SJCRH30 (cell line): ENCODE data around the gene AKAP5. TPM values are rescaled to one million over a fixed set of nuclear protein-coding genes. Genes with fewer than 3 reads are reported as not detected.

Experiments used
- DNase-seq, 2 experiments: peaks; one replicate each; pipeline ENCODE4 v3.0.0-alpha.2; 2015 to 2020
- H3K27ac ChIP-seq: fragments of 250-450 bp; sonication (Bioruptor Pico); 2 replicates; pipeline ENCODE4 v1.5.1; 2020; ENCODE audit warnings: mild to moderate bottlenecking, moderate library complexity
- H3K27me3 ChIP-seq: fragments of 250-450 bp; sonication (Bioruptor Pico); 2 replicates; pipeline ENCODE4 v1.5.1; 2020; ENCODE audit warnings: mild to moderate bottlenecking, moderate library complexity
- H3K36me3 ChIP-seq: fragments of 250-450 bp; sonication (Bioruptor Pico); 2 replicates; pipeline ENCODE4 v1.5.1; 2020; ENCODE audit warnings: mild to moderate bottlenecking, moderate library complexity
- H3K4me1 ChIP-seq: fragments of 250-450 bp; sonication (Bioruptor Pico); 2 replicates; pipeline ENCODE4 v1.5.1; 2020; ENCODE audit warnings: mild to moderate bottlenecking, moderate library complexity
- H3K4me3 ChIP-seq: fragments of 250-450 bp; sonication (Bioruptor Pico); 2 replicates; pipeline ENCODE4 v1.5.1; 2020; ENCODE audit warnings: mild to moderate bottlenecking, moderate library complexity
- H3K9me3 ChIP-seq: fragments of 250-450 bp; sonication (Bioruptor Pico); replicated peaks from 2 replicates; pipeline ENCODE4 v1.5.1; 2020; ENCODE audit warnings: mild to moderate bottlenecking, moderate library complexity
- total RNA-seq: library from RNA; depleted of rRNA; stranded (reverse); fragments of >200 nt; shearing (Covaris generic); gene quantifications from 2 replicates; pipeline ENCODE4 v1.2.3, GENCODE V29; 2014

Gene AKAP5
- total RNA-seq, 1 experiment from 2014 or later, result 2.4 TPM

- Histone ChIP-seq H3K27me3 (no peaks in the 10 kb centered on the region), H3K4me1 (no peaks in the 10 kb centered on the region)
Measured at GRCh38 chr14:64474041-64474440, 8.7 kb downstream of the AKAP5 start.

GRCh38 chr14:64474698-64475097 is 9.4 kb downstream of the AKAP5 start:
- H3K4me1 ChIP-seq, result no peaks in the 10 kb centered on the region

More at GRCh38 chr14:64474041-64474440, 8.7 kb downstream of the AKAP5 start:
- Histone ChIP-seq H3K9me3 (no peaks in the 10 kb centered on the region), H3K36me3 (no peaks in the 10 kb centered on the region), H3K4me3 (no peak overlapping the region), H3K27ac (no peak overlapping the region)
- DNase-seq, result no peak

GRCh38 chr14:64475585-64476273 is 10.4 kb downstream of the AKAP5 start:
- Histone ChIP-seq H3K4me3 (no peak overlapping the region), H3K27ac (no peak overlapping the region), H3K36me3 (no peaks in the 10 kb centered on the region), H3K27me3 (no peaks in the 10 kb centered on the region), H3K4me1 (no peaks in the 10 kb centered on the region), H3K9me3 (no peaks in the 10 kb centered on the region)
- DNase-seq, result no peak

More at GRCh38 chr14:64474698-64475097, 9.4 kb downstream of the AKAP5 start:
- DNase-seq, result no peak
- Histone ChIP-seq H3K36me3 (no peaks in the 10 kb centered on the region), H3K9me3 (no peaks in the 10 kb centered on the region), H3K4me3 (no peak overlapping the region), H3K27me3 (no peaks in the 10 kb centered on the region), H3K27ac (no peak overlapping the region)

GRCh38 chr14:64476438-64476837 is 11.1 kb downstream of the AKAP5 start:
- H3K27ac ChIP-seq, result no peak overlapping the region
- no peaks in the 10 kb centered on the region for H3K27me3 ChIP-seq
- no peak for DNase-seq
- no peaks in the 10 kb centered on the region for H3K9me3 ChIP-seq
- no peaks in the 10 kb centered on the region for H3K36me3 ChIP-seq
- no peaks in the 10 kb centered on the region for H3K4me1 ChIP-seq
- H3K4me3 ChIP-seq, result no peak overlapping the region

GRCh38 chr14:64478634-64479250 is 13.4 kb downstream of the AKAP5 start:
- Histone ChIP-seq H3K36me3 (no peaks in the 10 kb centered on the region), H3K27ac (no peak overlapping the region), H3K9me3 (no peaks in the 10 kb centered on the region), H3K27me3 (no peaks in the 10 kb centered on the region), H3K4me3 (no peak overlapping the region), H3K4me1 (no peaks in the 10 kb centered on the region)
- DNase-seq, result peak in 1 of 2 experiments; percentile 36

GRCh38 chr14:64488590-64489099 is 23.3 kb downstream of the AKAP5 start:
- no peaks in the 10 kb centered on the region for H3K27me3 ChIP-seq
- no peak overlapping the region for H3K27ac ChIP-seq
- DNase-seq, result no peak

GRCh38 chr14:64491637-64492036 is 26.3 kb downstream of the AKAP5 start:
- Histone ChIP-seq H3K36me3 (peaks cover 8% of the 10 kb centered on the region), H3K4me1 (peaks cover 4% of the 10 kb centered on the region), H3K9me3 (no peaks in the 10 kb centered on the region), H3K27me3 (no peaks in the 10 kb centered on the region), H3K27ac (no peak overlapping the region), H3K4me3 (no peak overlapping the region)
- DNase-seq, result no peak

More at GRCh38 chr14:64488590-64489099, 23.3 kb downstream of the AKAP5 start:
- H3K36me3 ChIP-seq, result peaks cover 16% of the 10 kb centered on the region
- H3K4me3 ChIP-seq, result no peak overlapping the region
- no peaks in the 10 kb centered on the region for H3K4me1 ChIP-seq
- no peaks in the 10 kb centered on the region for H3K9me3 ChIP-seq

- peaks cover 4% of the 10 kb centered on the region for H3K4me1 ChIP-seq
- no peak for DNase-seq
- peaks cover 4% of the 10 kb centered on the region; the same call in 1 of the 2 replicates for H3K36me3 ChIP-seq
- H3K9me3 ChIP-seq, result no peaks in the 10 kb centered on the region
- no peaks in the 10 kb centered on the region for H3K27me3 ChIP-seq
- H3K27ac ChIP-seq, result no peak overlapping the region
- no peak overlapping the region for H3K4me3 ChIP-seq
Measured at GRCh38 chr14:64493455-64493854, 28.2 kb downstream of the AKAP5 start.

- no peak overlapping the region for H3K4me3 ChIP-seq
- DNase-seq, result peak; percentile 12 to 61
- 0 out of 2 replicates have a peak, but pooled peaks cover 2% of the 10 kb centered on the region for H3K36me3 ChIP-seq
- no peaks in the 10 kb centered on the region for H3K27me3 ChIP-seq
- H3K4me1 ChIP-seq, result peaks cover 4% of the 10 kb centered on the region
- H3K9me3 ChIP-seq, result no peaks in the 10 kb centered on the region
- H3K27ac ChIP-seq, result peak overlapping the region; percentile 15; the same call in 1 of the 2 replicates
Measured at GRCh38 chr14:64495252-64495651, 30.0 kb downstream of the AKAP5 start.

- Histone ChIP-seq H3K4me1 (peaks cover 11% of the 10 kb centered on the region), H3K27me3 (no peaks in the 10 kb centered on the region), H3K9me3 (no peaks in the 10 kb centered on the region), H3K36me3 (0 out of 2 replicates have a peak, but pooled peaks cover 2% of the 10 kb centered on the region), H3K4me3 (no peak overlapping the region), H3K27ac (no peak overlapping the region)
- DNase-seq, result no peak
Measured at GRCh38 chr14:64496764-64497163, 31.5 kb downstream of the AKAP5 start.

GRCh38 chr14:64500088-64500487 is 34.8 kb downstream of the AKAP5 start:
- Histone ChIP-seq H3K4me3 (no peak overlapping the region), H3K9me3 (no peaks in the 10 kb centered on the region), H3K4me1 (peaks cover 13% of the 10 kb centered on the region), H3K27me3 (no peaks in the 10 kb centered on the region), H3K36me3 (0 out of 2 replicates have a peak, but pooled peaks cover 2% of the 10 kb centered on the region), H3K27ac (no peak overlapping the region)
- no peak for DNase-seq

GRCh38 chr14:64501411-64502171 is 36.3 kb downstream of the AKAP5 start:
- Histone ChIP-seq H3K4me1 (peaks cover 12% of the 10 kb centered on the region), H3K36me3 (0 out of 2 replicates have a peak, but pooled peaks cover 2% of the 10 kb centered on the region), H3K4me3 (peak overlapping the region; percentile 93), H3K9me3 (no peaks in the 10 kb centered on the region), H3K27ac (no peak overlapping the region; the same call in 1 of the 2 replicates), H3K27me3 (no peaks in the 10 kb centered on the region)
- peak; percentile 47 to 54 for DNase-seq

- no peaks in the 10 kb centered on the region for H3K27me3 ChIP-seq
- H3K4me3 ChIP-seq, result peak overlapping the region; percentile 93
- 0 out of 2 replicates have a peak, but pooled peaks cover 2% of the 10 kb centered on the region for H3K36me3 ChIP-seq
- peak overlapping the region; percentile 96; the same call in 1 of the 2 replicates for H3K27ac ChIP-seq
- no peaks in the 10 kb centered on the region for H3K9me3 ChIP-seq
- peaks cover 16% of the 10 kb centered on the region for H3K4me1 ChIP-seq
- DNase-seq, result peak in 1 of 2 experiments; percentile 11
Measured at GRCh38 chr14:64502456-64502855, 37.2 kb downstream of the AKAP5 start.

GRCh38 chr14:64502887-64503433 is 37.7 kb downstream of the AKAP5 start:
- peak overlapping the region; percentile 93 for H3K4me3 ChIP-seq
- no peaks in the 10 kb centered on the region for H3K27me3 ChIP-seq
- H3K36me3 ChIP-seq, result 0 out of 2 replicates have a peak, but pooled peaks cover 2% of the 10 kb centered on the region
- H3K4me1 ChIP-seq, result peaks cover 16% of the 10 kb centered on the region
- H3K27ac ChIP-seq, result peak overlapping the region; percentile 96
- DNase-seq, result peak in 1 of 2 experiments; percentile 27
- no peaks in the 10 kb centered on the region for H3K9me3 ChIP-seq
